Astrocyte of the hippocampus (primary cell): Measurements from ENCODE around the gene CAMK1D.

ENCODE experiments used
- DNase-seq: peaks from one replicate; pipeline ENCODE4 v3.0.0; 2011; ENCODE audit warnings: low read depth, low spot score

Gene CAMK1D

DNA sequence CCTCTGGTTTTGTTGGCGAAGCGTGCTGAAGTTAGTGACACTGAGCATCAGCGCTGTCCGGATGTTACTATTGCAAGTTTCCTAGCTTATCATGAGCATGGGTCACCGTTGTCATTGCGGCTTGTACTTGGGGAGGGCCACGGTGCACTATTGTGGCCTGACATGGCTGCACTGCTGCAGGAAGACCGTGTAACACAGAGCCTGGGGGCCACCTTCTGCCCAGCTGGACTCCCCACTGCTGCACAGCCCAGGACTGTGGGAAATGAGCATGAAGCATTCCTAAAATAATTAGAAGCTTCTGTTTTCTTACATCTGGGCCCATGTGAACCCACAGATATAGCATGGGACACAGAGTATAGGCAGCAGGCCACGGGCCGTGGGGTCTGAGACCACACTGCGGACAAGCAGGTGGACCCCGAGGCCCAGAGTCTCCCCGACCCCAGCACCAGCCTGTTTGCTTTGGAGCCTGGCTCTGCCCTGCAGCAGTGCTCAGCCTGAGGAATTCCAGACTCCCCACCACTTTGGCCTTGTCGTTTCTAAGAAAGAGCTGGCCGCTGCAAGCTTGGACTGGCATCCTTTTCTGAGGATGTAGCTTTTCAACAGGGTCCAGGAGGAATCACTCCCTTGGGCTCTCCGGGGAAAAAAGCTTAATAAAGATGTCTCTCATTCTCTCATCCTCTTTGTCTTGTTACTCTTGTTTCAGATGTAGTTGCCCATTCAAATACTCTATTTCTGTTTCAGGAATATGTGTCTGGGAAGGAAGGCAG is 473.0 kb downstream of the CAMK1D start:
- no peak for DNase-seq

DNA sequence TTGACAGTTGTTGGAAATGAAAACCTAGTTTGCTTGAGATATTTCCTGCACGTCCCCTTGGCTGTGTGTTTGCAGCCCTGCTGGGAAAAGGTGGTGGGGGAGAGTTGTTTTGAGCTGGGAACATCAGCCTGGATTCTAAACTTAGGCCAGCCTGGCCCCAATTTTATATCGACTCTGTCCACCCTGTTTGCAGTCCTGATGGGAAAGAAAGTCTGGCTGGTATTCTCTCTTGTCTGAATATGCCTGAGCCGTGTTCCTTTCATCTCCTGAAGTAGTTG is 473.5 kb downstream of the CAMK1D start:
- no peak for DNase-seq

DNA sequence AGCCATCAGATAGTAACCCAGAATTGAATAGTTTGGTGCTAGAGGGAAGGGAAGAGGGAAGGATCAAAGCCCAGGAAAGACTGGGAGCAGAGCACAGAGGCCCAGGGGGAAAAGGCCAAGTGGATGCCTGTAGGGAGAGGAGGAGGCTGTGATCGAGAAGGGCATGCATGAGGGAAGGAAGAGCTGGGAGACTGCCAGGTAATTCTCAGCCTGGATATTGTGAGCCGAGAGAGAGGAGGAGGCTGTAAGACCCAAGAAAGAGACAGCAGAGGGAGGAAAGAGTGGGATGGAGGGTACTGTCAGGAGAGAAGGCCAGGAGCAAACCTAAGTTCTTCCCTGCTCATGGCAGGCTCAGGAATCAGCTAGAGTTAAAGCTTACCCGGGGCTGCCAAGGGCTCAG is 474.0 kb downstream of the CAMK1D start:
- no peak for DNase-seq

DNA sequence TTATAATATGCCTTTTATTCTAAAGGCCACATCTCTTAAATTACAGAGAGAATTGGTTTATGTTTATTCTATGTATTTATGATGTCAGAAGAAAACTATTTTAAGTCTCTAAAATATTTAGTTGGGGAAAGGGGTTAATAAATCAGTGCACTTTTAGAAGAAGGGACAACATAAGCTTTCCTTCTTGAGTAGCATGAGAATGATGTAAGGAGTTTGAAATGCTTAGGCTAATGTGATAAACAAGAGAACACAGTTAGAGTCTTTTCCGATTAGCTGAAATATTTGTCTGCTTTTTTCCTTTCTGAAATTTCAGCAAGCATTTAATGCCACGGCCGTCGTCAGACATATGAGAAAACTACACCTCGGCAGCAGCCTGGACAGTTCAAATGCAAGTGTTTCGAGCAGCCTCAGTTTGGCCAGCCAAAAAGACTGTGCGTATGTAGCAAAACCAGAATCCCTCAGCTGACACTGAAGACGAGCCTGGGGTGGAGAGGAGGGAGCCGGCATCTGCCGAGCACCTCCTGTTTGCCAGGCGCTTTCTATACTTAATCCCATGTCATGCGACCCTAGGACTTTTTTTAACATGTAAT is 476.0 kb downstream of the CAMK1D start:
- DNase-seq = no peak

DNA sequence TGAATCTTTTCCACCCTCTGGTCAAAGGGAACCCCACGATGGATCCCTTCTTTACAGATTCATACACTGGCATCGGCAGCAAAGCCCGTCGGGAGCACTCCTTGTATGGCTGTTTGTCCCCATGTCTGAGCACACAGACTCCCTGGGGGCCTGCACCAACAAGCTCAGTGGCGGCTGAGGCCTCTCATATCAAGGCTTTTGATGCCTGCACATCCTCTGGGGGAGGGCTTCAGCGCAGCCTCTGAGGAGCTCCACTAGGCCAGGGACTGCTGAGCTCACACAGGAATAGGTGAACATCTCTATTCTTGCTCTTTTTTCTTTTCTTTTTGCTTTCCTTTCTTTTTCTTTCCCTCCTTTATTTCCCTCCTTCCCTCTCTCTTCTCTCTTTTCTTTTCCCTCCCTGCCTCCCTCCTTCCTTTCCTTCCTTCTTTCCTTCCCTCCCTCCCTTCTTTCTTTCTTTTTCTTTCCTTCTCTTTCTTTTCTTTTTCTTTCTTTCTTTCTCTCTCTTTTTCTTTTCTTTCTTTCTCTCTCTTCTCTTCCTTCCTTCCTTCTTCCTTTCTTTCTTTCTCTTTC is 477.5 kb downstream of the CAMK1D start:
- no peak for DNase-seq

DNA sequence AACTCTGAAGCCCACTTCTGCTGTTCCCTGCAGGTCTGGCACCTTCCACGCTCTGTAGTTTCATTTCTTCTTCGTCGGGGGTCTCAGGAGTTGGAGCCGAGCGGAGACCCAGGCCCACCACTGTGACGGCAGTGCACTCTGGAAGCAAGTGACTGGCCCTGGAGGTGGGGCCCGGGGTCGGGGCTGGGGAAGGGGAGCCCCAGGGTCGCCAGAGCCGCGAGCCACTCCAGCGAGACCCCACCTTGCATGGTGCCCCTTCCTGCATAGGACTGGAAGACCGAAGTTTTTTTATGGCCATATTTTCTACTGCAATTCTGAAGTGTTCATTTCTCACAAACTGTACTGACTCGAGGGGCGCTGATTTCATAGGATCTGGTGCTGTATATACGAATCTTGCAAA is 479.4 kb downstream of the CAMK1D start:
- no peak for DNase-seq

DNA sequence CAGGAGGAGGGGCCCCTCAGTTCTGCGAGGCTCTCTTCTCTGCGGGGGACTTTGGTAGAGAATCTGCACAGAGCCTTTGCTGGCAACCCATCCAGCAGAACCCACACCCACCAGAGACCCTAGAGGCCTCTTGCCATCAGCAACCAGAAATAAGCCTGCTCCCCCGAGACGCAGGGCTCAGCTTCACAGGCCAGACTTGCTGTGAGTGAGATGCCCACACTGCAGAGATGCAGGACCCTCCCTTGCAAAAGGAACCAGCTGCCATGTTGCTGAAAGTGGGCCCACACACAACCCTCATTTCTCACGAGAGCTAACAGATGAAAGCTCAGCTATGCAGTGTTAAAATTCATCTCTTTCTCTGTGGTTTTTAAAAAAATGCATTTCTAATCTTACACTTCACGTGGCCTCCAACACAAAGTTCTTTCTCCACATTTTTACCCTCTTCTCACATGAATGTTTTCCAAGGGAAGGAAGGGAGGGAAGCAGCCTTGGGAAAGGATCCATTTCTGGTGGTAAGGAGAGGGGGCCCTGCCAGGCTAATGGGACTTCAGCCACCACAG is 480.6 kb downstream of the CAMK1D start:
- no peak for DNase-seq

DNA sequence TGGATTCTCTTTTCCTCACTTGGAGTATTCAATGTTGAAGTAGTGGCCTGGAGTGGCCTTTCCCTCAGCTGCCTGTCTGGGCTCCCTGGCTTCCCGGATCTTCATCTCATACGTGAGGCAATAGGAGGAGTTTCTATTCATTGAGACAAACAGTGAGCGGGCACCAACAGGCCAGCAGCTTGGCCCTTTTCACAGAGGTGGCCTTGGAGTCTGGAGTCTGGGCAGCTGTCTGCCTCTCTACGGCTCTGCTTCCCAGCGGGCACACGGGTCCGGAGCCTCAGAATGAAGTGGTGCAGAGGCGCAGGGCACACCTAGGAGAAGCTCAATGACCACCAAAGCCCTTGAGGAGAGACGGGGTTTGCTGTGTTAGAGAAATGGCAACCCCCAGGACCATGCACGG is 482.7 kb downstream of the CAMK1D start:
- no peak for DNase-seq

DNA sequence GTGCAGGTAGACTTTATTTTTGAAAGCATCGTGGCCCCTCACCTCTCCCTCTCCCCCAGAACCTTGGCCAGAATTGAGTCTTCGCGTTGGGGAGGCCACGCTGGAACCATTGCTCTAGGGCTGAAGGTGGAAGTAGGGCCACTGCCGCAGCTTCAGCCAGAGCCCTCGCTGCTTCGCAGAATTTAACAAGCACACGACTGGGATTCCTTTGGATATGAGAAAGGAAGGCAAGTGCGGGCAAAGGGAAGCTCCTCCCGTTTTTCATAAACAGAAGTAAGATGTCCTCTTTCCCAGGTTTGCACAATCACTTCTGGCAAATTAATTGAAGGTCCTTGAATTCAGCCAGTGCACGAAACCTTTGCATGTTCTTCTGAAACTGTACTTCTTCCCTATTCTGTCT is 484.1 kb downstream of the CAMK1D start:
- no peak for DNase-seq

DNA sequence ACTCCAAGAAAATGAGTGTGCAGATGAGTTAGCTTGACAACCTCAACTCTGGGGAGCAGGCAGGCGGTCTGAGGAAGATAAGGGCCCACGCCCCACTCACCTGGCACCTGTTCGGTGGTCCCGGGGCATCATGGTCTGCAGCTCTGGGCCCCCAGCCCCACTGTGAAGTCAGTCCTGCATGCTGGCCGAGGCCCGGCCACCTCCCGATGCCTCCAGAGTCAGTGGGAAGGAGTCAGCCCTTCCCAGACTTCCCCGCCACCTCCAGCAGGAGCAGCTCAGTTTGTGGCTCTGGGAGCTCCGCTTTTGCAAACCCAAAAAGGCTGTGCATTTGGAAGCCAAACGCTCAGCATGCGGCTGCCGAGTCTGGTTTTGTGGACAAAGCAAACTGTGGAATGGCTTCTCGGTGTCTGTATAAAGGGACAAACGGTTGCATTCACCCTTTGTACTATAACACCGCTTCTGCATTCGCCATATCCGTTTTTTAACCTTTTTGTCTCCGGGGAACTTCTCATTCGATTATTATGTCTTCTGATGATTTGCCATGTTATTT is 484.8 kb downstream of the CAMK1D start:
- no peak for DNase-seq

DNA sequence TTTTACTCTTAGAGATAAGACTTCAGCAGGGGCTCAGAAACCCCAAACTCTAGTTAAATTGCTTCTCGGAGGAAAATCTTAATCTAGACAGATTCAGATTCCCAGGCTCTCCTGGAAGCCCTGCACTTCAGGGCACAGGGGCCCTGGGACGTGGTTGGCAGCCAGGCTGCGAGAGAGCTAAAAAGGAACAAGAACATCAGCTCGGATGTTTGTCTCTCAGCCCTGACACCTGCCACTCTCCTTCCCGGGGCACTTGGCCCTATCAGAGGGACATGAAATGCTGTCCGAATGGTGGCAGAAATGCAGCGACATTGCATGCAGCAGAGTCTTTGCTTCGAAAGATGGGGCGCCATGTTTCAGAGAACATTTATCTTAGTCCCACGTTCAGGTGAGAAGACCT is 485.4 kb downstream of the CAMK1D start:
- no peak for DNase-seq

DNA sequence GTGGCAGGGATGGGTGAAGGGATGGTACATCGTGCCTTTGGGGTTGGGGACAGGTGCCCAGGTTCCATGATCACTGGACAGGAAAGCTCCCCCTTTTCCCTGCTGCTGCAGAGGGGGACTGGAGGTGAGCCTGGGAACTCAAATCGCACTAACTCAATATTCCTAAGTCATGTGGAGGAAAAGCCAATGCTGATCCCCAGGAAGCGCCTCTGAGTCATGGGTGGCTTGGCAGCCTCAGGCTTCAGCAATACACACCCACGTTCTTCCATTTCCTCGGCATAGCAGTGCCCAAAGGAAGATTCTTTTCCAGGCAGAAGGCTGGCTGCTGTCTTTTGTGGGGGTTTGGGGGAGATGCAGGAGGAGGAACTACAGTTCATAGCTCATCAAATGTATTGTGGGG is 486.4 kb downstream of the CAMK1D start:
- no peak for DNase-seq

DNA sequence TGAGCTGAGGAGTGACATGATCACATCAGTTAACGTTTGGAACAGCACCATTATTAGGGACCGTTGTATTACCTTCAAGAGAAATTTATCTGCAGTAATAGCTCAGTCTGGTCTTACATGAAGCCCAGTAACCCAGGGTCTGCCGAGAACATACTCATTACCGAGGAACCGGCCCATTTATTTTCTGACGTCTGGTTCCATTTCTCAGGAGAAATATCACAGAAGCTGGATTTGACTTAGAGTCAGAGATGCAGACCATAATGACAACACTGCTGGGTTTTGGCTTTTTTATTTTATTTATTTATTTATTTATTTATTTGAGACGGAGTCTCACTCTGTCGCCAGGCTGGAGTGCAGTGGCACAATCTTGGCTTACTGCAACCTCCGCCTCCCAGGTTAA is 489.0 kb downstream of the CAMK1D start:
- DNase-seq = no peak

DNA sequence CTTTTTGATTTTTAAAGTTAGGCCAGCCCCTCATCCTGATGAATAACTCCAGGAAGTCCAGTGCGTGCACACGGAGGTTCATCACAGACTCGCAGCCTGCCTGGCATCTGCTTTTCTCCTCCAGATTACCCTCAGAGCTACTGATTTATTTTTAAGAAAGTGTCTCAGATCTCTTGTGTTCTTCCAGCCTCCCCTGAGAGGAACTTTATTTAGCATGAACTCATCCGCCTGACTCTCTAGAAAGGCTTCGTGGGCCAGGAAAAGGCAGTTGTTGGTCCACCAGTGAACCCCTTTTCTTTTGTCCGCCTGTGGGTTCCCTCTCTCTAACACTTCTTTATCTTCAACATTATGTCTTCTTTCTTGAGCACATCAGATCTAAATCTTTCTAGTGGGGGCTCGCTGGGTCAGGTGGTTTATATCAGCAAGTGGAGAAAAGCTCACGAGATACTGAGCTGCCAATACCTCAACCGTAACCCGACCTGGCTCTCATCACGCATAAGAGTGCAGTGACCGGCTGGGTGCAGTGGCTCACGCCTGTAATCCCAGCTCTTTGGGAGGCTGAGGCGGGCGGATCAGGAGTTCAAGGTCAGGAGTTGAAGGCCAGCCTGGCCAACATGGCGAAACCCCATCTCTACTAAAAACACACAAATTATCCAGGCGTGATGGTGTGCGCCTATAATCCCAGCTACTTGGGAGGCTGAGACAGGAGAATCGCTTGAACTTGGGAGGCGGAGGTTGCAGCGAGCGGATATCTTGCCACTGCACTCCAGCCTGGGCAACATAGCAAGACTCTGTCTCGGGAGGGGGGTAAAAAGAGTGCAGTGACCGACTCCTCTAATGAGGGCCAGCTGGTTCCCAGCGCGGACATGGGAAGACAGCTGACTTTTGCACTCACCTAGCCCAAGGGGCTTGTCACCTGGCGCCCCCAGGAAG is 489.9 kb downstream of the CAMK1D start:
- no peak for DNase-seq

DNA sequence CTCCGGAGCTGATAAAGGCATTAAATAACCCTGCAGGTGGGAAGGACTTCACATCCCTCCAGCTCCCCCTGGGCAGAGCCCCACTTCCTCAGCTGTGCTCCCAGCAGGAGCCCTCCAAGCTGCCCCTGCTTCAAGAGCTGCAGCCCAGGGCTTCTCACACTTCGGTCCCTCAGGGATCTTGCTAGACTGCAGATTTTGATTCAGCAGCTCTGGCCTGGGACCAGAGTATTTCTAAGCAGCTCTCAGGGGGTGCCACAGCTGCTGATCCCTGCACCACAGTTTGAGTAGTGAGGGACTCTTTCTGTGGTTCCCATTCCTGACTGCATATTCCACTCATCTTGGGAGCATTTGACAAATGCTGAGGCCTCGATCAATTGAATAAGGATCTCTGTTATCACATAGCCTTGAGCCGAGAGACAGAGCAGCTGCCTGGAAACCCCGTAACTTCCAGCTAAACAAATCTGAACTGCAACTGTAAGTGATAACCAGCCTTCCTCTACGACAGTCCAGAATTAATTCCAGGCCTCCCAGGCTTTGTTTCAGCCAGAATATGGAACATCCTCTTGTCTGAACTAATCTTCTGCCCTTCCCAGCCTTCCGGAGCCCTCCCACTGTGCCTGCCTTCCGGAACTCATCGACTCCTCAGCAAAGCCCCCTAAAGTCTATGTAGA is 490.7 kb downstream of the CAMK1D start:
- DNase-seq = no peak

DNA sequence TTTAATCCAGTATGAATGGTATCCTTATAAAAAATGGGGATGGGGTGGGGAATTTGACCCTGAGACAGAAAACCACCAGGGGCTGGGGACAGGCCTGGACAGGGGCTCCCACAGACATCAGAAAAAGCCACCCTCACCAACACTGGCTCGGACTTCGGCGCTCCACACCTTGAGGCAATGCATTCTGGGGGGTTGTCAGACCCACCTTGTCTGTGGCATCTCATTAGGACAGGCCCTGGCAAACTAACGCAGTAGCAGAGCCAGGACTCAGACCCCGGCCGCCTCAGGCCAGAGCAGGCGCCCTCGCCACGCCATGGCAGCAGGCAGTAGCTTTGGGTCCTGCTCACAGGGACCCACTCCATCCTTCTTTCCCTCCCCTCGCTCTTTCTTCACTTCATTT is 492.1 kb downstream of the CAMK1D start:
- no peak for DNase-seq

DNA sequence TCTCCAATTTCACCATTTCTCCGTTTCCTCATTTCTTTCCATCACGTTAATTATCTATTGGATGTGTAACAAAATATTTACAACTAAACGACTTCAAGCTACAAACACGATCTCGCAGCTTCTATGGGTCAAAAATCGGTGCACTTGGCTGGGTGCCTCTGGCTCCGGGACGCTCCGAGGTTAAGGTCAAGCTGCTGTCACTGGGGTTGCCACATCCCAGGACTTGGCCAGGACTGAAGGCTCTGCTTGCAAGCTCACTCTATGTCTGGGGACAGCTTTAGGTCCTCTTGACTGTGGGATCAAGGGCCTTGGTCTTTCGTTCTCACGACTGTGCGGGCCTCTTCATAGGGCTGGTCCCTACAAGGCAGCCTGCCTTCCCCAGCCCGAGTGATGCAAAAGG is 492.5 kb downstream of the CAMK1D start:
- DNase-seq = no peak

DNA sequence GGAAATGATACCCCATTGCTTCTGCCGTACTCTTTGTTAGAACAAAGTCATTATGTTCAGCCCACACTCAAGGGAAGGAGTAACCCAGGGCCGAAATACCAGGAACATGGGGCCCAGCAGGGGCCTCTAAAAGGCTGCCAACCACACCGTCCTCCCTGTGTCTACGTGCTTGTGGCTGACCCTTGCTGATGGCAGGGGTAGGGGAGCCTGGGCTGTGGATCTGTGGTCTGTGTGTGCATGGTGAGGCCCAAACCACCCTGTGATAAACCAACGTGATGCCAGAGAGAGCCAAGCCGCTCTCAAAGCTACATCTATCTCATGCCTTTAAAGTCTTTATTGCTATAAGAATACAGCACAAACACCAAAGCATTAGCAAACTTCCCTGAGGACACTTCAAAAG is 493.0 kb downstream of the CAMK1D start:
- no peak for DNase-seq

DNA sequence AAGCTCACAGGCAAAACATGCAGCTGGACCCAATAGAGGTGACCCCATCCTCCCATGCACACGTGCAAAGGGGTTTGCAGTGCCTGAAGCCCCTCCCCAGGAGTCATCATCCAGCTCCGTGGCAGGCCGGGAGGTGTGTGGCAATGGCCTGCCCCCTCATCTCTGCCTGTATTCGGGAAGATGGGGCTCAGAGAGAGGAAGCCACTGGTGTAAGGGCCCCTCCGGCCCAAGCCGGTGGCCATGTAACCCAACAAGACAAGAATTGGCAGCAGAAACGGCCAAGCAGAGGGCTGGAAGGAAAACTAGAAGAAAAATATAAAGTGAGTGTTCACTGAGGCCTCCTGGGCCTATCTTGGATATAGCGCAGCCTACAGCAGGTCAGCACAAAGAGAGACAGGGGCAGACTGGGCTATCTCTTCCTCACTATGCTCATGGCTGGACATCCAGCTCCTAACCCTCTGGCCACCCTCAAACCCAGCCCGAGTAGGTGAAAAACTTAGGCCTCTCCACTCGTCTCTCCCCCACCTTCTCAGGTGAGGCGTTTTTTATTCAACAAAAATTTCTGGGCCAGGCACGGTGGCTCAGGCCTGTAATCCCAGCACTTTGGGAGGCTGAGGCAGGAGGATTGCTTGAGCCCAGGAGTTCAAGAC is 494.1 kb downstream of the CAMK1D start:
- DNase-seq = no peak

DNA sequence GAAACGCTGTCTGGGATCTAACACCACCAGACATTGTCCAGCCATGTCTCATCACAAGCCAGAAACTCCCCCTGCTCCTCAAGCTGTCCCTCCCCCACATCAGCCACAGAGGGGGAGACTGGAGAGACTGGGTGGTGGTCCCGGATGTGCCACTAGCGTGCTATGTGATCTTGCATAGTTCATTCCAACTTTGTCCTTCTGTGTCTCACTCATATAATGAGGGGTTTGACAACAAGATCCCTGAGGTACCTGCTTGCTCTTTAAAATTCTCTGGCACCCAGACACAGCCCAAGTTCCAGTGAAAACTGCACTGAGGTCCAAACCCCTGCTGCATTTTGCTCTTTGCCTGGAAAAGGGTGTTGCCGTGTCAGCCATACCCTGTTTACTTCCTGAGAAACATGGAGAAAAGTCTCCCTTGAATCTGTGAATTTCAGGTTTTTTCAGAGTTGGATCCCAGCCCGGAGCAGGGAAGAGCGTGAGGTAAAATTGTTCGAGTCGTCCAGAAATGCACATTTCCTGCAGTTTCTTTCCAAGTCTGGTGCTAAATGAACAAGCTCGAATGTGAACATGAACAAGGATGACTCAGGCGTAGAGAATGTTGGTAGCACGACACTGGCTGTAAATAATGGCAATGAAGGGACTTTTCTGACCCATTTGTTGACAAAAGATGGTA is 495.6 kb downstream of the CAMK1D start:
- DNase-seq = peak; percentile 95
